SK-N-SH treated with all-trans-retinoic acid at 6 μM for 48 hours (cell line): ENCODE results near the gene SORCS2.

ENCODE experiments used
- ARNTL ChIP-seq: fragments of 450-650 bp; formaldehyde crosslinking; IDR thresholded peaks from 2 replicates; pipeline ENCODE4 v1.5.0; 2020; ENCODE audit warnings: low read depth, mild to moderate bottlenecking, moderate library complexity, borderline replicate concordance
- ESRRG ChIP-seq: fragments of 250-450 bp; sonication (Bioruptor Pico); IDR thresholded peaks from 2 replicates; pipeline ENCODE4 v1.6.1; 2021; ENCODE audit warnings: mild to moderate bottlenecking
- ISL1 ChIP-seq: fragments of 250-450 bp; sonication (Bioruptor Pico); IDR thresholded peaks from 2 replicates; pipeline ENCODE4 v2.1.2; 2022; ENCODE audit warnings: mild to moderate bottlenecking, moderate library complexity
- RARB ChIP-seq: fragments of 250-450 bp; sonication (Bioruptor Pico); IDR thresholded peaks from 2 replicates; pipeline ENCODE4 v1.8.0; 2021; ENCODE audit warnings: mild to moderate bottlenecking, moderate library complexity
- TCF4 ChIP-seq: fragments of 250-450 bp; sonication (Bioruptor Pico); IDR thresholded peaks from 2 replicates; pipeline ENCODE4 v1.8.0; 2021; ENCODE audit warnings: mild to moderate bottlenecking, moderate library complexity, borderline replicate concordance
- ZFP3 ChIP-seq: fragments of 250-450 bp; sonication (Bioruptor Pico); IDR thresholded peaks from 2 replicates; pipeline ENCODE4 v1.5.0; 2020; ENCODE audit warnings: mild to moderate bottlenecking, moderate library complexity
- ZFP30 ChIP-seq: fragments of 450-650 bp; formaldehyde crosslinking; IDR thresholded peaks from 2 replicates; pipeline ENCODE4 v1.5.0; 2022; ENCODE audit warnings: mild to moderate bottlenecking, moderate library complexity
- ZNF565 ChIP-seq: fragments of 450-650 bp; formaldehyde crosslinking; conservative IDR thresholded peaks from 2 replicates; pipeline ENCODE4 v1.5.0; 2020; ENCODE audit warnings: low read depth, mild to moderate bottlenecking, moderate library complexity

DNA sequence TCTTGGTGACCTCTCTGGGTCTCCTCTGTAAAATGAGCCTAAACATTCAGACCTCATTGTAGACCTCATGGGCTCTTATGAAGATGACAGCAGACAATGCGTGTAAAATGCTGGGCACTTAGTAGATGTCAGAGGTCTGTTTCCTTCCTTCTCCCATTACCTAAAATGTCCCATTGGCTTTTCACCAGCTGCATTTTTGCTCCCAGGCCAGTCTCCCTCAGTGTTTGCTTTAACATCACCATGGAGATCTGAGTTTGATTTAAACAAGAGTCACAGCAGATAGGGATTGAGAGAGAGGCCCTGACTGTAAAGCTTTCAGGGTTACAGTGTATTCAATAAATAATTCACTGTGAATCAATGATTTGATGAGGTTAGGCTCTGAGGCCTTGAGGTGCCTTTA, 218.1 kb downstream of the SORCS2 start:
- no peak for TF ChIP-seq TCF4 (CRISPR knock-in tag)
- TF ChIP-seq ARNTL (CRISPR knock-in tag) = no peak
- no peak for TF ChIP-seq ISL1 (CRISPR knock-in tag)
- TF ChIP-seq ZFP30 (CRISPR knock-in tag) = no peak
- TF ChIP-seq ESRRG = no peak
- no peak for TF ChIP-seq ZNF565 (CRISPR knock-in tag)
- no peak for TF ChIP-seq ZFP3 (CRISPR knock-in tag)
- no peak for TF ChIP-seq RARB (CRISPR knock-in tag)
